ENCODE results near the gene ING1.
A peak's percentile ranks its signal among the peaks of the same experiment; 100 is the strongest.

ING1 gene

GRCh38 chr13:110681868-110682550, 31.5 kb upstream of the ING1 start:
- Histone ChIP-seq H3K36me3 (ENCODE audit: low read depth) (peaks cover 72% of the 10 kb centered on the region), H3K27me3 (ENCODE audit: insufficient read depth, poor library complexity, severe bottlenecking) (no peaks in the 10 kb centered on the region), H3K4me1 (ENCODE audit: insufficient read depth, poor library complexity, severe bottlenecking) (no peaks in the 10 kb centered on the region), H3K9me3 (ENCODE audit: severe bottlenecking) (no peaks in the 10 kb centered on the region), H3K4me3 (ENCODE audit: severe bottlenecking) (no peak overlapping the region), H3K27ac (ENCODE audit: poor library complexity, severe bottlenecking) (no peak overlapping the region)
- TF ChIP-seq, protein P1, sequence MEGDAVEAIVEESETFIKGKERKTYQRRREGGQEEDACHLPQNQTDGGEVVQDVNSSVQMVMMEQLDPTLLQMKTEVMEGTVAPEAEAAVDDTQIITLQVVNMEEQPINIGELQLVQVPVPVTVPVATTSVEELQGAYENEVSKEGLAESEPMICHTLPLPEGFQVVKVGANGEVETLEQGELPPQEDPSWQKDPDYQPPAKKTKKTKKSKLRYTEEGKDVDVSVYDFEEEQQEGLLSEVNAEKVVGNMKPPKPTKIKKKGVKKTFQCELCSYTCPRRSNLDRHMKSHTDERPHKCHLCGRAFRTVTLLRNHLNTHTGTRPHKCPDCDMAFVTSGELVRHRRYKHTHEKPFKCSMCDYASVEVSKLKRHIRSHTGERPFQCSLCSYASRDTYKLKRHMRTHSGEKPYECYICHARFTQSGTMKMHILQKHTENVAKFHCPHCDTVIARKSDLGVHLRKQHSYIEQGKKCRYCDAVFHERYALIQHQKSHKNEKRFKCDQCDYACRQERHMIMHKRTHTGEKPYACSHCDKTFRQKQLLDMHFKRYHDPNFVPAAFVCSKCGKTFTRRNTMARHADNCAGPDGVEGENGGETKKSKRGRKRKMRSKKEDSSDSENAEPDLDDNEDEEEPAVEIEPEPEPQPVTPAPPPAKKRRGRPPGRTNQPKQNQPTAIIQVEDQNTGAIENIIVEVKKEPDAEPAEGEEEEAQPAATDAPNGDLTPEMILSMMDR (IDR thresholded peaks at IDR 0.05; ENCODE audit: poor library complexity, severe bottlenecking), result no peak
- DNase-seq (ENCODE audit: low spot score) (no peak), ATAC-seq (ENCODE audit: low read depth) (no peak)

DNA sequence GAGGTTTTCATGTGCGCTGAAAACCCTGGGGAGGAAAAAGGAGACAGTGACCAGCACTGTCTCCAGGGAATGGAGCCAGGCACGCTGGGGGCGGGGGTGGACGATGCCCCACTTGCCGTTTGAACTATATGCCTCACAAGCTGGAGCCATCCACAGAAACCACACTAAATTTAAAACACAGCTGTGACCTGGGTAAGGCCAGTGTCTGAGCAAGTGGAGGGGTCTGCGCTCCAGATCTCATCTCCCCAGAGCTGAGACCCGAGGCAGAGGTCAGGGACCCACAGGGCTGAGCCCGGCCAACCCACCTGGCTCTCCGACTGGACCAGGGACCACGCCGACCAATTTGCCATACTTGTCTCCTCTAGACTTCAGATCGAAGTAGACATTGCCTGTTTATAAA, 30.8 kb upstream of the ING1 start:
- H3K36me3 ChIP-seq (ENCODE audit: low read depth), result peaks cover 80% of the 10 kb centered on the region

GRCh38 chr13:110683203-110683883, 30.2 kb upstream of the ING1 start:
- H3K27me3 ChIP-seq (ENCODE audit: insufficient read depth, poor library complexity, severe bottlenecking), result no peaks in the 10 kb centered on the region
- ATAC-seq (ENCODE audit: low read depth) (peak; percentile 48; the same call in 1 of the 3 replicates), DNase-seq (ENCODE audit: low spot score) (no peak)
- no peaks in the 10 kb centered on the region for H3K9me3 ChIP-seq (ENCODE audit: severe bottlenecking)
- H3K36me3 ChIP-seq (ENCODE audit: low read depth), result peaks cover 84% of the 10 kb centered on the region
- H3K27ac ChIP-seq (ENCODE audit: poor library complexity, severe bottlenecking), result no peak overlapping the region
- H3K4me3 ChIP-seq (ENCODE audit: severe bottlenecking), result no peak overlapping the region
- TF ChIP-seq, protein P1 (IDR thresholded peaks at IDR 0.05; ENCODE audit: poor library complexity, severe bottlenecking), result peak; percentile 42
- H3K4me1 ChIP-seq (ENCODE audit: insufficient read depth, poor library complexity, severe bottlenecking), result no peaks in the 10 kb centered on the region

More for the DNA sequence above, 30.8 kb upstream of the ING1 start:
- DNase-seq (ENCODE audit: low spot score) (no peak), ATAC-seq (ENCODE audit: low read depth) (no peak)
- no peaks in the 10 kb centered on the region for H3K9me3 ChIP-seq (ENCODE audit: severe bottlenecking)
- TF ChIP-seq, protein P1 (IDR thresholded peaks at IDR 0.05; ENCODE audit: poor library complexity, severe bottlenecking), result no peak
- H3K4me1 ChIP-seq (ENCODE audit: insufficient read depth, poor library complexity, severe bottlenecking), result no peaks in the 10 kb centered on the region
- H3K27me3 ChIP-seq (ENCODE audit: insufficient read depth, poor library complexity, severe bottlenecking), result no peaks in the 10 kb centered on the region
- no peak overlapping the region for H3K27ac ChIP-seq (ENCODE audit: poor library complexity, severe bottlenecking)
- no peak overlapping the region for H3K4me3 ChIP-seq (ENCODE audit: severe bottlenecking)

DNA sequence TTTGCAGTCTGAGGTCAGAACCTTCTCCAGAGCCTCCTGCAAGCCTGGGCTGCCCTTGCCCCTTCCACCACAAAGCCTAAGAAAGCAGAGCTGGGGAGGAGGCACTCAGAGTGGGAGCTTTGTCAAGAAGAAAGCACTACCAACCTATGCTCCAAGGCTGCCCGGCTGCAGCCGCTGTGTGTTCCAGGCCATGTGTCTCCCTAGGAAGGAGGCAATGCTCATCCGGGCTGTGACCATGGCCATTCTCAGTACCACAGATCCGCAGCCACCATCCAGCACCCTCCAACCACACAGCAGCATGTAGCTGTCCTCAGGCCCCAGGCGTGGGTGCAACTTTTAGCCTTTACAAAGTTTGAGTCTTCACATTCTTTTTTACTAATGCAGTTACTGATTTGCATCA, 29.6 kb upstream of the ING1 start:
- Histone ChIP-seq H3K4me1 (ENCODE audit: insufficient read depth, poor library complexity, severe bottlenecking) (no peaks in the 10 kb centered on the region), H3K27me3 (ENCODE audit: insufficient read depth, poor library complexity, severe bottlenecking) (no peaks in the 10 kb centered on the region), H3K36me3 (ENCODE audit: low read depth) (peaks cover 81% of the 10 kb centered on the region), H3K9me3 (ENCODE audit: severe bottlenecking) (no peaks in the 10 kb centered on the region), H3K4me3 (ENCODE audit: severe bottlenecking) (no peak overlapping the region), H3K27ac (ENCODE audit: poor library complexity, severe bottlenecking) (no peak overlapping the region)
- ATAC-seq (ENCODE audit: low read depth), result no peak
- TF ChIP-seq, protein P1 (IDR thresholded peaks at IDR 0.05; ENCODE audit: poor library complexity, severe bottlenecking), result no peak
- DNase-seq (ENCODE audit: low spot score), result no peak
